K562 (cell line): ENCODE results near the gene TCFL5. TPM values are rescaled to one million over a fixed set of nuclear protein-coding genes. Genes with fewer than 3 reads are reported as not detected.

ENCODE experiments used
- ARID4B ChIP-seq: sonication (generic); formaldehyde crosslinking; IDR thresholded peaks from 2 replicates; pipeline ENCODE4 v1.8.0; 2022; ENCODE audit warnings: mild to moderate bottlenecking, missing genetic modification reagents
- CTBP1 ChIP-seq: fragments of 450-650 bp; IDR thresholded peaks from 2 replicates; pipeline ENCODE4 v1.6.1; 2016; ENCODE audit warnings: borderline replicate concordance
- FOXP1 ChIP-seq: sonication (generic); formaldehyde crosslinking; IDR thresholded peaks from 2 replicates; pipeline ENCODE4 v1.8.0; 2022; ENCODE audit warnings: mild to moderate bottlenecking, missing genetic modification reagents
- FOXP4 ChIP-seq: sonication (generic); formaldehyde crosslinking; IDR thresholded peaks from 2 replicates; pipeline ENCODE4 v1.8.0; 2022; ENCODE audit warnings: mild to moderate bottlenecking, missing genetic modification reagents, borderline replicate concordance
- HCFC1 ChIP-seq: IDR thresholded peaks from 2 replicates; pipeline ENCODE4 v1.6.1; 2012; ENCODE audit warnings: low read depth, low read length, improper control_type of control experiment
- HDAC2 ChIP-seq: fragments of 450-650 bp; IDR thresholded peaks from 2 replicates; pipeline ENCODE4 v1.6.1; 2016; ENCODE audit warnings: mild to moderate bottlenecking
- IRF1 ChIP-seq: sonication (generic); formaldehyde crosslinking; IDR thresholded peaks from 2 replicates; pipeline ENCODE4 v1.8.0; 2022; ENCODE audit warnings: missing genetic modification reagents, mild to moderate bottlenecking, borderline replicate concordance
- MAFK ChIP-seq: IDR thresholded peaks from 2 replicates; pipeline ENCODE4 v1.6.1; 2011; ENCODE audit warnings: low read length, improper control_type of control experiment
- RNF2 ChIP-seq: sonication (generic); IDR thresholded peaks from 2 replicates; pipeline ENCODE4 v1.6.1; 2016
- SMARCB1 ChIP-seq: IDR thresholded peaks from 2 replicates; pipeline ENCODE4 v1.6.1; 2011; ENCODE audit warnings: improper control_type of control experiment, low read depth; ENCODE audit not compliant: insufficient read length
- SREBF1 ChIP-seq: fragments of 150-350 bp; IDR thresholded peaks from 2 replicates; pipeline ENCODE4 v1.6.1; 2014; ENCODE audit warnings: antibody characterized with exemption, low read depth, low read length, borderline replicate concordance
- SRF ChIP-seq, 2 experiments: fragments of 250-450, 450-650 bp in 1 of 2; sonication (Bioruptor Pico) in 1 of 2; sonication (generic) in 1 of 2; formaldehyde crosslinking; IDR thresholded peaks; 2 replicates each; pipeline versions ENCODE4 v1.5.0 to v1.5.1; 2020 to 2022; ENCODE audit warnings: mild to moderate bottlenecking in 1 of 2, missing genetic modification reagents in 1 of 2
- TCF3 ChIP-seq: sonication (generic); formaldehyde crosslinking; IDR thresholded peaks from 2 replicates; pipeline ENCODE4 v1.4.0; 2020; ENCODE audit warnings: mild to moderate bottlenecking, missing genetic modification reagents
- TFAP4 ChIP-seq: sonication (generic); formaldehyde crosslinking; IDR thresholded peaks from 2 replicates; pipeline ENCODE4 v1.8.0; 2022; ENCODE audit warnings: missing genetic modification reagents, mild to moderate bottlenecking, moderate library complexity, borderline replicate concordance
- XRCC4 ChIP-seq: IDR thresholded peaks from one replicate; pipeline ENCODE4 v1.6.1; 2011; ENCODE audit not compliant: insufficient read depth, insufficient read length; ENCODE audit errors: extremely low read depth
- XRCC5 ChIP-seq: fragments of 200-400 bp; formaldehyde crosslinking; IDR thresholded peaks from 2 replicates; pipeline ENCODE4 v1.6.1; 2017; ENCODE audit warnings: low read depth, mild to moderate bottlenecking, low read length
- ZC3H4 ChIP-seq: sonication (generic); formaldehyde crosslinking; IDR thresholded peaks from 2 replicates; pipeline ENCODE4 v1.9.0; 2021; ENCODE audit warnings: missing genetic modification reagents, borderline replicate concordance
- ZFP1 ChIP-seq: fragments of 450-650 bp; formaldehyde crosslinking; IDR thresholded peaks from 2 replicates; pipeline ENCODE4 v1.4.0; 2020; ENCODE audit warnings: mild to moderate bottlenecking, mixed read lengths
- ZSCAN32 ChIP-seq: fragments of 450-650 bp; formaldehyde crosslinking; IDR thresholded peaks from 2 replicates; pipeline ENCODE4 v1.4.0; 2020; ENCODE audit warnings: mild to moderate bottlenecking, moderate library complexity
- polyA plus RNA-seq, 8 experiments: library from polyadenylated mRNA; depleted of rRNA in 4 of 8; stranded (reverse) in 5 of 8; unstranded in 3 of 8; fragments of >200 nt; fragmentation: Nextera tagmentation in 2 of 8; fragmentation: Illumina TruSeq in 1 of 8; extraction: Ambion mirVana in 2 of 8; extraction: Trizol in 1 of 8; gene quantifications; 2 replicates each; pipeline versions ENCODE4 v1.2.1 to v1.2.3, GENCODE V29; 2011 to 2014; ENCODE audit warnings: inconsistent platforms in 1 of 8, missing spikeins in 1 of 8
- total RNA-seq, 7 experiments: library from RNA; depleted of rRNA in 6 of 7; stranded (reverse); fragments of >200 nt in 6 of 7; fragmentation: Illumina TruSeq in 2 of 7; extraction: Trizol in 2 of 7; gene quantifications; 2 replicates each; pipeline versions ENCODE4 v1.2.1 to v1.2.3, GENCODE V29; 2011 to 2021; ENCODE audit warnings: low replicate concordance in 1 of 7

TCFL5 gene
- total and polyA plus RNA-seq, 9 of the 15 experiments (the other 6 are each of a cell fraction or from before 2014, with no cell fraction given), result 1.00 to 12.6 (median 9.1) TPM

GRCh38 chr20:62822788-62823651 is 38.6 kb downstream of the TCFL5 start (continued):
- TF ChIP-seq FOXP4 (0 out of 2 replicates have a peak, but pooled peaks have one; percentile 77), HDAC2 (peak; percentile 51; the same call in 1 of the 2 replicates), ZC3H4 (CRISPR knock-in tag) (no peak), RNF2 (no peak), IRF1 (no peak), XRCC5 (peak; percentile 82; the same call in 1 of the 2 replicates), CTBP1 (peak; percentile 74; the same call in 1 of the 2 replicates), FOXP1 (CRISPR knock-in tag) (no peak), ARID4B (no peak), SREBF1 (no peak), SRF (CRISPR knock-in tag; IDR thresholded peaks at IDR 0.05) (peak in 1 of 2 experiments; percentile 43; a peak in 2 of 4 replicates), ZSCAN32 (CRISPR knock-in tag) (no peak), XRCC4 (no peak), TFAP4 (peak; percentile 90), MAFK (peak; percentile 18; the same call in 1 of the 2 replicates), SMARCB1 (no peak), TCF3 (CRISPR knock-in tag) (peak; percentile 37; the same call in 1 of the 2 replicates), ZFP1 (no peak), HCFC1 (peak; percentile 51)
- TF ChIP-seq, all 486 proteins: peak for 91
